Inflammatory macrophage (primary cell): ENCODE data around the gene SLC25A21.

Source experiments
- DNase-seq, 2 donors: peaks; one replicate each; pipeline ENCODE4 v3.0.0-alpha.2; 2020 to 2022

The SLC25A21 gene

DNA sequence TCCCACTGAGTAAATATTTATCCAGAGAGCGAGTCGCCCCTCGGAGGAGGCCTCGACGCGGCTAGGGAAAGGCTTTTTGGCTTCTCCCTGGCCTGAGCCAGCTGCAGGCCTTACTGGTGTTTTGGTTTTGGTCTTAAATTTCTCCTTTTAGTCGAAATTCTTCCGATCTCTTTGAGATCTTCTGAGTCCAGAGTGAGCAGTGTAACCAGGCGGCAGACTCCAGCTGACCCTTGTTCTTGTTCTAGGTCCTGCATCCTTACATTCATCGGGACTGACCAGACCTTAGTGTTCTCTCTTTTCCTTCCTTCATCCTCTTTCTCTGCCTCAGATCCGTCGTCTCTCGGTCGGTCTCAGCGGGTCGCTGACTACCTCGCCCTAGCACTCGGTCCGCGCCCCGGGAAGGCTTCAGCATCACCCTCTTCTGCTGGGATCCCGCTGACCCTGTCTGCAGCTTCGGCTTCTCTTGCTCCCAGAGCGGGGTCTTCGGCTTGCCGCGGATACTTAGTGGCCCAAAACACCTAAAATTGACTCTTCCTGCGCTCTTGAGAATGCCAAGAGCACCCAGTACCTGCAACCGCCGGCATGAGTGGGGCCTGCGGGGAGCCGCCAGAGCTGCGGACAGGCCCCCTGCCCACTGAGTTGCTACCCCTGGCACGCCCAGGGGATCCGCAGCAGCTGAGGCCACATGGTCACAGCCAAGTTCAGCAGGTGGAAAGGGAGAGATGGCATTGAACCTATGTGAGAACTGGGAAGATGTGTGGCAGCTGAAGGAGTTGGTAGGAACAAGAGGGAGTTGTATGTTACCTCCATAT is 513.2 kb downstream of the SLC25A21 start:
- no peak for DNase-seq

- DNase-seq, result no peak
Measured at GRCh38 chr14:36658123-36659009, 514.0 kb downstream of the SLC25A21 start.

DNA sequence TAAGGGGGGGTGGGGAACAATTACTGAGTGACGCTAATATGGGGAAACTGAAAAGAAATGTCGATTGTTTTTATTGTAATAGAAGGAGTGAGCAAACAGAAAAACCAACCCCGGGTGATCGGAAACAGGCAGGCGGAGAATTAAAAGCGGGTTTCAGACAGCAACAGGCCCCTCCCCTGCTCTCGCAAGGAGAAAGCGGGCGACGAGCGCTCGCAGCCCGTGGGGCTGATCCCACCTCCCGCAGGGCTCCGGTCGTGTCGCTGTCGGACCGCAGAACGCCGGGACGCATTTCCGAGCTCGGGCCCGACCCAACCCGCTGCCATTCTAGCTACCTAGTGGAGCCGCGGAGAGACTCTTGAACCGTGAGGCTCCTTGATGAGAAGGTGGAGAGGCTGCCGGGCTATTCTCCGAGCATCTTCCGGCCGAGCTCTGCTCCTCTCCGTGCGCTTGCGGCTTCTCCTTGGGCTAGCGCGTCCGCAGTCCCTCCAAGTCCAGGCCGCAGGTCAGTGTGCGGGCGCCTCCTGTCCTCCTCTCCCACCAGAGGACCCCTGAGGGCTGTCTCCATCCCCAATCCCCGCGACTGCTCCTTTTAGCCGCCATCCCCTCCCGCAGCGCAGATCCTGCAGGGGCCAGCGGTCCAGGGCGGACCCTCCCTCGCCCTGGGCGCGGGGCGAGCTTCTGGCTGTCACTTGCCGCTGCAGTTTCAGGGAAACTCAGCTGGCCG is 514.8 kb downstream of the SLC25A21 start:
- DNase-seq, result no peak

DNA sequence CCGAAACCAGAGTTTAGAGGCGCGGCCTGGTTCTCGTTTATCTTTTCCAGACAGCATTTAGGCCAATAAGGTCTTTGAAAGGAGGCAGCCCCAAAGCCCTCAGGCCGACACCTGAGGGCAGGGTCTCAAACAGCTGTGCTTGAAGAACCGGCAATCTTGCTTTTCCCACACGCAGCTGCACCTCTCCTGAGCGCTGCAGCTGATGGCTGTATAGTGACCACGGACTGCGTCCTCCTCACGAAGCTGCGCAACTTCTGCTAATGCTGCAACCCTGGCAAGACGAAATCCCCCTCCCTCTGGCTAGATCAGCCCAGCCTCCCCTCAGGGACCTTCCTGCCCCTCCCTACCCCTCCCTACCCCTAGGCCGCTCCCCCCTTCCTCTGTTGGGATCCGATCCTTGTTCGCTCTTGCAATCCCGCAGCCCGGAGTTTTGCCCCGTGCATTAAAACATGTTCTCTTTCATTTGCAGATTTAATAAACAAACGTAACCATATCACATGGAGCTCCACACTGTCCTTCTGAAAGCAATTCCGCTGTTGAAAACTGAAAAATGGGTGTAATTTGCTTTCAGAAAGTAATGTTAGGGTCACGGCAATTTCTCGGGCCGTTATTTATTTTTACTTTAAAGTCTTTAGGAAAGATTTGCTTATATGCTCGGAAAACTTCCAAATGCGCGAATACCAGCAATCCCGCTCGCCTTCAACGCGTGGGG is 515.6 kb downstream of the SLC25A21 start:
- DNase-seq, result no peak

DNA sequence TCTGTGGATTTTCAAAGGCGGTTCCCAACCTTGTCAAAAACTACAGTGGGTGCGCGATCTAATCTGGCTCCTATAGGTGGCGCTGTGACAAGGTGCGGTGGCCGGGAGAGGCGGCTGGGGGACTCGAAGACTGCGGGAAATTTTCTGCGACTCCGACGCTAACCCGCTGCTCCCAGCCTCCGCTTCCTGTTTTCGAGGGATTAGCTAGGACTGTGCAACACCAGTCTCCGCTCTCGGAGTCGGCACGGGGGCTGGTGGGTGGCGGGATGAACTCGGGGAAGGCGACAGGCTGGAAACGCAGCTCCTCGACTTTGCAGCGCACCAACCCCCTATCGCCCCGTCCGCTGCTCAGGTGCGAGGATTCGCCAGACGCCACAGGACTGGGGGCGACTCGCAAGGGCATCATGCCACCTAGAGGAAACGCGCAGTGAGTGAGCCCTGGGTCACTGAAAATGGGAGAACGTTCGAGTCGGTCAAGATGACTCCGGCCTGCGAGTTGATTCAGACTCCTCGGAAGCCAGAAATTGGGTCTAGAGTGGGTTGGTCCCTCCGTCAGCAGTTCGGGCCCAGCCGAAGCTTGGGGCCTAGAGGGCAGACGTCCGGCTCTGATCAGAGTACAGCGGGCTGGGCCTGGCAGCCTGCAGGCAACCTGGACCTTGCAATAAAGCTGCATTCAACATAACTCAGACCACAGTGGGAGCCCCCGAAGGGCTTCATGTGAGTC is 516.3 kb downstream of the SLC25A21 start:
- DNase-seq, result peak; percentile 2 to 33

DNA sequence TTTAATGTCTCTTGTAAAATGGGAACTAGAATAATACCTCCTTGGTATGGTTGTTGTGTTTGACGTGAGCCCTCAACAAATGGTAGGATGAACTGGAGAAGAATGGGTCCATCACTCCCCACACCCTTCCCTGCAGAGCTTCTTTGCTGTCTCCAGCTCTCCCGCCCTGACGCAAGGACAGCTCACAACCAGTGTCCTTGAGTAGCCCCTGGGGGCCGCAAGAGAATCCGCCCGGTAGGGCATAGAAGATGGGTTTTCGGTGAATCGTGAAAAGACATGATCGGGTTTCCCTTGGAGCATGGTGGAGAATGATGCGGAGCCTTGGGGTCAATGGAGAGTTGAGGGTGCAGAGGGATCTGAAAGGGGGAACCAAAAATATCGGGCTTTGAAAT is 516.8 kb downstream of the SLC25A21 start:
- DNase-seq, result no peak

DNA sequence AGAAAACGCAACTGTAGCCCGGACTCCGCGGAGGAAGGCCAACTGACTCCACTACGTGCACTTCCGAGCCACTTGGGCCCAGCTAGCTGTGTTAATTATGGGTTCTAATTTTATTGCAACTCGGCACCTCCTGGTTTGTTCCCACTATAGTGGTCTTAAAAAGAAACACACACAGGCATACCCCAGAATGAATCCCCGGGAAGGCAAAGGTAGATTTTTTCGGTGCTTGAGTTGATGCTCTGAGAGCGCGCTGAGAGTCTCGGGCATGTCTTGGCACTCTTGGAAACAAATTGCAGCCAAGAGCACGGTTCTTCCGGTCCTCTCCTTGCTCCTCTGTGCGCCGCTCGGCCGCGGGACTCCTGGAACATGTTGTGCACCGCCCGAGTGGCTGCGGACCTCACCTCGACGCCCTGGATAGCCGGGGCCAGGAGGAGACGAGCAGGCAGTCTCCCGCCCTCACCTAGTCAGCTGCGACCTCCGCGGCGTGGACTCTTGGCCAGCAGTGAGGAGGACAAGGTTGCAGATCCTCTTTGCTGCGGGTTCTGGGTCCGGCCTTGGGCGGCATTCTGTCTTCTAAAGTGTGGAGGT is 517.5 kb downstream of the SLC25A21 start:
- DNase-seq, result no peak

- DNase-seq, result no peak
Measured at GRCh38 chr14:36653962-36654793, 518.2 kb downstream of the SLC25A21 start.

DNA sequence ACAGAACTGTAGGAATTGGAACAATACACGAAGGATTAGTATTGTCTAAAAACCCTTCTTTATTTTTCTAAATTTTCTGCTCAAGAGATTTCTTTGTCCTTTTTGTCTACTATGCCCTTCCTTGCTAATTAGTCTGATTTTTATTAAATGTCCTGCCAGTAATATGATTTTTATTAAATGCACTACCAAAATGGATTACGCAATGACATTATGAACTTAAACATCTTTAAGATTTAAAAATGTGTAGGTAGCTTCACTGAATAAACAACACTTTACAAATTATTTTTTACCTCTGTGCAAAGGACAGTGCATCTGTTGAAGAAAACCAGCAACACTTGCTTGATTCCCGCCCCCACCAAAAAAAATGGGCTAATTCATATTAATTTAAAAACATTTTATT is 519.0 kb downstream of the SLC25A21 start:
- no peak for DNase-seq

GRCh38 chr14:36652542-36653201 is 519.7 kb downstream of the SLC25A21 start:
- DNase-seq, result no peak

- no peak for DNase-seq
Measured at GRCh38 chr14:36649872-36650650, 522.3 kb downstream of the SLC25A21 start.

DNA sequence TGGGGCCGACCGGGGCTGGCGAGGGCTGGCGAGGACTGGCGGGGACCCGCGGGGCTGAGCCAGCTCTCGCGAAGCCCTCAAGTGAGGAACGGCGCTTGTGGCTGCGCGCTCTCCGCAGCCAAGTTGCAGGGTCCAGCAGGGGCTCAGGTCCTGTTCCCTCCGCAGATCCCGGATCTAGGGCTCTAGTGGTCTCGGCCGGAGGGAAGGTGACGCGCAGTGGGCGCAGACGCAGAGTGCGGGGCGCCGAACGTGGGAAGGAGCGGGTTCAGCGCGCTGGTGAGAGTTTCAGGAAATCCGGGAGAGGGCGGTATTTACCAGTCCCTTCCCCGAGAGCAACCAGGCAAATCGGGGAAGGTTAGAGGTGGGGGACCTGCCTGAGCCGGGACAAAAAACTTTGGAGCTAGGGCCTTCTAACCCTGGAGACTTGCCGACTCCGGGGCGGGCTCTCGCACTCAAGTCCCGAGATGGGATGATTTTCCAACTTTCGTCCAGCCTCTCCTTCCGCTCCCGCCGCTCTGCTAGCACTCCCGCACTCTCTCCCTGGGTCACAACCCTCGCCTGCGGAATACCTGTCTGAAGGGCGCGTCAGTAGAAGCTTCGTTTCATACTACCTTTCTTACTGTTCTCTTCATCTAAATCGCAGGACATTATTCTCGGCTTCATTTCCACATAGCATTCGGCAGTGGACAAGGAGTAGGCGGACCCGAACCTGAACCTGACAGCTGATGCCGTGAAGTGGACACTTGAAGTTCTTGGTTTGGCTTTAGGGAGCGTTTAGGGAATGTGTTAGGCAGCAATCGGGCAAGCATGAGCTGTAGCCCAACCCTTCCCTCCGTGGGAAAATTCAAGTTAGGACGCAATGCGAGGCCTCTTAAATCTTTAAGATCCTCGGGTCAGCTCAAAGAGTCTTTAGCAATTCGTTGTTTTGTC is 524.3 kb downstream of the SLC25A21 start:
- no peak for DNase-seq

- no peak for DNase-seq
Measured at GRCh38 chr14:36647417-36647823, 525.0 kb downstream of the SLC25A21 start.

GRCh38 chr14:36646664-36647416 is 525.6 kb downstream of the SLC25A21 start:
- DNase-seq, result no peak

DNA sequence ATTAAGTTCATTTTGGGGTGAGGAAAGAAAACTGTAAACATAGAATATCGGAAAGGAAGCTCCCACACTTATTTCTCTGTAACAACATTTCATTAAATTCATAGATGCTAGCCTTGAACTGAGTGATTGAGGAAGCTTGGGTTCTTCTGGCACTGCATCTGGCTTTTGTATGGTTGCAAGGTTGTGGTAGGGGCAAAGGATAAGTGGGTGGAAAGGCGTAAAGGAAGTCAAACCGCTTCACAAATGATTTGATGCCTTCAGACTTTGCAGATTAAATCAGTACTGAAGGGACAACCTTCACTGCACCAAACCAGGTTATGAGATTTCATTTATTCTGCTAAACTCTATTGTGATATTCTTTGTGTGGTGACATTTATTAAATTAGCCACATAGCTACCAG is 538.8 kb downstream of the SLC25A21 start:
- DNase-seq, result no peak
